BJ (cell line): Measurements from ENCODE around the gene SIPA1L3. TPM values are rescaled to one million over a fixed set of nuclear protein-coding genes. Genes with fewer than 3 reads are reported as not detected.

Experiments
- CTCF ChIA-PET: fragments of 350-600 bp; formaldehyde crosslinking; extraction: SDS; loops from one replicate; lab custom pipeline; 2021; ENCODE audit warnings: antibody characterized with exemption, inconsistent platforms; lab: Yijun Ruan, JAX
- POLR2A ChIA-PET: fragments of 300-600 bp; sonication (Branson Sonifier 250); formaldehyde crosslinking; extraction: SDS; loops from one replicate; lab custom pipeline; 2021; ENCODE audit warnings: antibody characterized with exemption; lab: Charles Lee
- DNase-seq: peaks from one replicate; pipeline ENCODE4 v3.0.0-alpha.2; 2011; ENCODE audit warnings: low read depth
- H3K27me3 ChIP-seq: 2 replicates; pipeline ENCODE4 v1.6.0; 2011; ENCODE audit warnings: low read length; ENCODE audit not compliant: control insufficient read depth, insufficient read depth
- H3K36me3 ChIP-seq: 2 replicates; pipeline ENCODE4 v1.5.1; 2011; ENCODE audit warnings: low read length; ENCODE audit not compliant: control insufficient read depth, insufficient read depth
- H3K4me3 ChIP-seq: 2 replicates; pipeline ENCODE4 v1.5.1; 2011; ENCODE audit warnings: low read depth, mild to moderate bottlenecking, control low read depth, low read length
- polyA plus RNA-seq: library from polyadenylated mRNA; depleted of rRNA; stranded (reverse); fragments of >200 nt; gene quantifications from 2 replicates; pipeline ENCODE4 v1.2.3, GENCODE V29; 2011
- TF ChIP-seq, protein P1 (sequence below): IDR thresholded peaks from 2 replicates; pipeline ENCODE4 v1.5.1; 2011; ENCODE audit warnings: low read depth, mild to moderate bottlenecking, control low read depth, inconsistent platforms, low read length, moderate library complexity; ENCODE audit not compliant: insufficient read depth

Gene SIPA1L3
- polyA plus RNA-seq, 1 experiment = 4.5 TPM

DNA sequence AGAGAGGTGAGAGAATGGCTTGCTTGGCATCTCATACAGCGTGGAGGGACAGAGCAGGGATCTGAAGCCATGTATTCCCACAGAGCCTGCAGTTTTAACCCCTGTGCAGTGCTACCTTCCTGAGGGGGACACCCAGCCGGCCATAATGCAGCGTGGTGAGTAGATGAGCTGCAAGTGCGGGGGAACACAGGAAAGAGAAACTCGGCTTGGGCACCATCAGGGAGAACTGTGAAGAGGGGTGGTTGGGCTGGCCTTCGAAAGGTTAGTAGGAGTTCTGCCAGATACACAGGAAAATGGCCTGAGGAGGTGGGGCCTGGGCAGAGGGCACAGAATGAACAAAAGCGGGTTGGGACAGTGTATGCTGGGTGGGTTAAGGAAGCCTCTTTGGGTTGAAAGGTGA, 88.3 kb downstream of the SIPA1L3 start:
- CTCF ChIA-PET = interaction anchor here (0.6 to 0.8 kb wide), 2 partner anchors 9 to 33 kb away, joined by 3 to 5 read pairs; no protein-coding TSS in a partner anchor
- POLR2A ChIA-PET = no interaction called here

DNA sequence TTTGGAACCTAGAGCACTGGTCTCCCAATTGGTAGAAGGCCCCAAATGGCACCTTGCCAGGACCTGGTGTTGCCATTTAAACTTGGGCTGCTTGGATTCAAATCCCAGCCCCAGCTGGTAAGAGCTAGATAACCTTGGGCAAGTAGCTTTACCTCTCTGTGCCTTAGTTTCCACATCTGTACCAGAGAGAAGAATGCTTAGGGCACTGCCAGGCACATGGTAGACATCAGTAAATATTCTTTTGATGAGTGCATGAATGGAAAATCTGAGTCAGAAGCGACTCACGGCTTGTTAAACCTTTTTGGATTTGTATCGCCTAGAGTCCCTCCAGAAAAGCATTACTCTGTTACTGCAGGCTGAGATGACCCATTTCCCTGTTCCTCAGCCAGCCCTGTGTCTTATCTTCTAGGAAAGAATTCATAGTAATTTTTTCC, 90.9 kb downstream of the SIPA1L3 start:
- POLR2A ChIA-PET = no interaction called here
- Histone ChIP-seq H3K36me3 (no peaks in the 10 kb centered on the region), H3K27me3 (no peaks in the 10 kb centered on the region), H3K4me3 (no peak overlapping the region)
- TF ChIP-seq, protein P1, sequence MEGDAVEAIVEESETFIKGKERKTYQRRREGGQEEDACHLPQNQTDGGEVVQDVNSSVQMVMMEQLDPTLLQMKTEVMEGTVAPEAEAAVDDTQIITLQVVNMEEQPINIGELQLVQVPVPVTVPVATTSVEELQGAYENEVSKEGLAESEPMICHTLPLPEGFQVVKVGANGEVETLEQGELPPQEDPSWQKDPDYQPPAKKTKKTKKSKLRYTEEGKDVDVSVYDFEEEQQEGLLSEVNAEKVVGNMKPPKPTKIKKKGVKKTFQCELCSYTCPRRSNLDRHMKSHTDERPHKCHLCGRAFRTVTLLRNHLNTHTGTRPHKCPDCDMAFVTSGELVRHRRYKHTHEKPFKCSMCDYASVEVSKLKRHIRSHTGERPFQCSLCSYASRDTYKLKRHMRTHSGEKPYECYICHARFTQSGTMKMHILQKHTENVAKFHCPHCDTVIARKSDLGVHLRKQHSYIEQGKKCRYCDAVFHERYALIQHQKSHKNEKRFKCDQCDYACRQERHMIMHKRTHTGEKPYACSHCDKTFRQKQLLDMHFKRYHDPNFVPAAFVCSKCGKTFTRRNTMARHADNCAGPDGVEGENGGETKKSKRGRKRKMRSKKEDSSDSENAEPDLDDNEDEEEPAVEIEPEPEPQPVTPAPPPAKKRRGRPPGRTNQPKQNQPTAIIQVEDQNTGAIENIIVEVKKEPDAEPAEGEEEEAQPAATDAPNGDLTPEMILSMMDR = no peak
- CTCF ChIA-PET = interaction anchor here (0.8 to 1.2 kb wide), 2 partner anchors 9 to 64 kb away, joined by 3 read pairs; no protein-coding TSS in a partner anchor
- DNase-seq = peak; percentile 88

More for the DNA sequence above, 88.3 kb downstream of the SIPA1L3 start:
- TF ChIP-seq, protein P1 = no peak
- Histone ChIP-seq H3K36me3 (no peaks in the 10 kb centered on the region), H3K4me3 (no peak overlapping the region), H3K27me3 (no peaks in the 10 kb centered on the region)
- no peak for DNase-seq

DNA sequence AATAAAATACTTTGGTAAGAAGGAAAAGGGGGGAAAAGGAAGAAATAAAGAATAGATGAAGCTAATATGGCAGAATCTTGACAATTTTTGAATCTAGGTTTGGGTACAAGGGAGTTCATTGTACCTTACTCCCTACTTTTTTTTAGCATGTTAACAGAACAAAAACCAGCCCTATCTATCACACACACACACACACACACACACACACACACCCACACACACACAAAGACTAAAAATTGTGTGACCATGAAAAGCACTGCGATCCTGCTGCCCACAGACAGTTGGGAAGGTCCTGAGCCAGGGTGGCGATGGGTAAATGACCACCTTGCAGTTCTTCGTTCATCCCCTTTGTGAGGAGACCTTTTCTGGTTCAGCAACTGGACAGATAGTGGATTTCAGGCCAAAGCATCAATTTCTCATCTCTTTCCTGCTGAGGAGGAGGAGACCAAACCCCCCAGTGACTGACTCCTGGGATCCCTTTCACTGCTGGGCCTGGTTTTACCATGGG, 91.8 kb downstream of the SIPA1L3 start:
- Histone ChIP-seq H3K4me3 (no peak overlapping the region), H3K27me3 (no peaks in the 10 kb centered on the region), H3K36me3 (no peaks in the 10 kb centered on the region)
- DNase-seq = no peak
- TF ChIP-seq, protein P1 = no peak
- ChIA-PET POLR2A (interaction anchor here (0.6 kb wide), 1 partner anchor 50 kb away, joined by 3 read pairs; no protein-coding TSS in a partner anchor), CTCF (interaction anchor here (0.8 to 1.1 kb wide), 2 partner anchors 63 to 122 kb away, joined by 3 read pairs; no protein-coding TSS in a partner anchor)

DNA sequence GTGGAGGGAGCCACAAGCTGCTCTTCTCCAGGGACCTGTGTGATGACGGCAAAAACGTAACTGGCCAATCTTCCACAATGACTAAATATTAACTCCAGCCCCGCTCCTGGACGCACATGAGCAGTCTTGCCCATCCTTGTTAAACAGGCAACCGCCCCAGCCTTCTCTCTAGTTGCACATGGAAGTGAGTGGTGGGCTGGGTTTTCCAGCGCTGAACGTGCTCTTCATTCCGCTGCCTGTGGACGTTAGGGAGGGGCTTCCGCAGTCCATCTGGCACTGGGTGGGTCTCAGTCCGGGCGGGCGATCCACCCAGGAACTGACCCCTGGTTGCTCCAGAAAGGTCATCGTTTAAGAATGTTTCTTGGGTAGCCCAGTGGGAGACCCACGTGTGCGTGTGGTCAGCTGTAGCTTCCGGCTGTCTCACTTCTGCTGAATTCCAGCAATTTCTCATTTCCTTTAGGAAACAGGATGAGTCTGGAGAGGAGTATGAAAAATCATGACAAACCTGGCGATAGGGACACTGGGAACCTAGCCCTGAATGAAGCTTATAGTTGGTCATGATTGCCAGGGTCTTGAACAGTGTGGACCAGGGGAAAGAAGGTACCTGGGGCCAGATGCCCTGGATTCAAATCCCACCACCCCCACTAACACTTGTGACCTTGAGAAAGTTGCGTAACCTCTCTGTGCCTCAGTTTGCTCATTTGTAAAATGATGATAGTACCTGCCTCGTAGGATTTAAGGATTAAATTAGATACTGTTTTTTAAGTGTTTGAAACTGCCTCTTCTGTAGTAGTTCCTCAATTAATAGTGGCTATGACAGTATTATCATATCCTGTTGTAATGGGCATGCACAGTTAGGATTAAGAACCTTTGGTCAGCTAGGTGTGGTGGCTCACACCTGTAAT, 92.6 kb downstream of the SIPA1L3 start:
- CTCF ChIA-PET = interaction anchor here (0.9 to 1.6 kb wide), 3 partner anchors 13 to 121 kb away, joined by 3 to 4 read pairs (median 3); no protein-coding TSS in a partner anchor
- POLR2A ChIA-PET = interaction anchor here (0.5 to 0.6 kb wide), 2 partner anchors 50 to 850 kb away, joined by 3 to 4 read pairs; no protein-coding TSS in a partner anchor
- Histone ChIP-seq H3K36me3 (no peaks in the 10 kb centered on the region), H3K27me3 (no peaks in the 10 kb centered on the region), H3K4me3 (no peak overlapping the region)
- peak; percentile 96 for DNase-seq
- TF ChIP-seq, protein P1 = no peak
